SK-N-SH (cell line): Measurements from ENCODE around the gene PDE4D. TPM values are rescaled to one million over a fixed set of nuclear protein-coding genes. Genes with fewer than 3 reads are reported as not detected.

Source experiments
- CTCF ChIA-PET: fragments of 300-600, 350-600 bp; formaldehyde crosslinking; extraction: SDS; loops from one replicate; lab custom pipeline; 2021; lab: Yijun Ruan, JAX
- POLR2A ChIA-PET: fragments of 350-600 bp; sonication (Branson Sonifier 250); formaldehyde crosslinking; extraction: SDS; loops from one replicate; lab custom pipeline; 2020; ENCODE audit warnings: antibody characterized with exemption, inconsistent platforms; lab: Yijun Ruan, JAX
- DNase-seq: peaks from one replicate; pipeline ENCODE4 v3.0.0; 2012
- H2AFZ ChIP-seq: fragments of 200-600 bp; sonication (generic); 2 replicates; pipeline ENCODE4 v1.8.1; 2016; ENCODE audit warnings: antibody characterized with exemption, mild to moderate bottlenecking, low read depth
- H3F3A ChIP-seq: fragments of 200-600 bp; sonication (generic); replicated peaks from 2 replicates; pipeline ENCODE3; 2016; ENCODE audit warnings: antibody characterized with exemption, mild to moderate bottlenecking; ENCODE audit not compliant: insufficient read depth
- H3K27ac ChIP-seq, 2 experiments: fragments of 200-500 bp in 1 of 2; fragments of 200-600 bp in 1 of 2; sonication (Bioruptor generic) in 1 of 2; sonication (generic), shearing (Covaris generic) in 1 of 2; 2 replicates each; pipeline versions ENCODE4 v1.5.1 to v1.6.1; 2014 to 2016; ENCODE audit warnings: low read depth in 2 of 2, inconsistent platforms in 1 of 2, low read length in 1 of 2, mild to moderate bottlenecking in 1 of 2, mixed read lengths in 1 of 2
- H3K27me3 ChIP-seq: fragments of 200-600 bp; sonication (generic), shearing (Covaris generic); 2 replicates; pipeline ENCODE4 v1.6.1; 2016; ENCODE audit warnings: mixed run types; ENCODE audit not compliant: insufficient read depth
- H3K36me3 ChIP-seq, 2 experiments: fragments of 200-500 bp in 1 of 2; fragments of 200-600 bp in 1 of 2; sonication (Bioruptor generic) in 1 of 2; sonication (generic) in 1 of 2; replicated peaks in 1 of 2; 2 replicates each; pipeline versions ENCODE3 to v1.5.1; 2014 to 2016; ENCODE audit warnings: low read length in 1 of 2, mild to moderate bottlenecking in 1 of 2; ENCODE audit not compliant: insufficient read depth in 2 of 2, control insufficient read depth in 1 of 2
- H3K4me1 ChIP-seq, 2 experiments: fragments of 200-500 bp in 1 of 2; fragments of 200-600 bp in 1 of 2; sonication (Bioruptor generic) in 1 of 2; sonication (generic), shearing (Covaris generic) in 1 of 2; 2 replicates each; pipeline versions ENCODE4 v1.5.1 to v1.6.1; 2014 to 2016; ENCODE audit warnings: low read depth in 1 of 2, low read length in 1 of 2, mixed run types in 1 of 2; ENCODE audit not compliant: insufficient read depth in 2 of 2, control insufficient read depth in 1 of 2
- H3K4me2 ChIP-seq: fragments of 200-600 bp; sonication (generic), shearing (Covaris generic); 2 replicates; pipeline ENCODE4 v1.6.1; 2017; ENCODE audit warnings: mixed run types
- H3K4me3 ChIP-seq, 2 experiments: fragments of 200-500 bp in 1 of 2; fragments of 200-600 bp in 1 of 2; sonication (Bioruptor generic) in 1 of 2; sonication (generic), shearing (Covaris generic) in 1 of 2; 2 replicates each; pipeline versions ENCODE4 v1.5.1 to v1.8.1; 2014 to 2016; ENCODE audit warnings: low read depth in 2 of 2, inconsistent platforms in 1 of 2, low read length in 1 of 2, mild to moderate bottlenecking in 1 of 2, mixed read lengths in 1 of 2, moderate library complexity in 1 of 2
- H3K79me2 ChIP-seq: fragments of 200-600 bp; sonication (generic); 2 replicates; pipeline ENCODE4 v1.8.1; 2017; ENCODE audit warnings: mild to moderate bottlenecking; ENCODE audit not compliant: insufficient read depth
- H3K9ac ChIP-seq: fragments of 200-600 bp; sonication (generic); 2 replicates; pipeline ENCODE4 v1.6.1; 2017; ENCODE audit warnings: mixed run types
- H3K9me2 ChIP-seq: fragments of 200-600 bp; sonication (generic); 2 replicates; pipeline ENCODE4 v1.6.1; 2017; ENCODE audit warnings: mixed run types
- H3K9me3 ChIP-seq: fragments of 200-600 bp; sonication (generic); 2 replicates; pipeline ENCODE4 v1.6.1; 2017; ENCODE audit warnings: mixed run types, mild to moderate bottlenecking, moderate library complexity
- H4K20me1 ChIP-seq: fragments of 200-600 bp; sonication (generic); 2 replicates; pipeline ENCODE4 v1.6.1; 2017; ENCODE audit warnings: mild to moderate bottlenecking, mixed run types; ENCODE audit not compliant: insufficient read depth
- CHD2 ChIP-seq: fragments of 150-350 bp; IDR thresholded peaks from 2 replicates; pipeline ENCODE4 v1.6.1; 2018; ENCODE audit warnings: low read length; ENCODE audit not compliant: partially characterized antibody
- ELF1 ChIP-seq: IDR thresholded peaks from 2 replicates; pipeline ENCODE4 v1.4.0; 2012
- EZH2phosphoT487 ChIP-seq: fragments of 200-600 bp; sonication (generic); IDR thresholded peaks from 2 replicates; pipeline ENCODE4 v1.6.1; 2017; ENCODE audit warnings: low read depth, mixed run types, mild to moderate bottlenecking, antibody characterized with exemption, moderate library complexity, borderline replicate concordance
- FOXJ3 ChIP-seq: sonication (generic); formaldehyde crosslinking; IDR thresholded peaks from 2 replicates; pipeline ENCODE4 v1.5.1; 2020; ENCODE audit warnings: mild to moderate bottlenecking, missing genetic modification reagents
- FOXM1 ChIP-seq: IDR thresholded peaks from 2 replicates; pipeline ENCODE4 v1.4.0; 2012; ENCODE audit warnings: low read depth, mild to moderate bottlenecking
- GABPA ChIP-seq: IDR thresholded peaks from 2 replicates; pipeline ENCODE4 v1.4.0; 2012; ENCODE audit warnings: low read depth, mild to moderate bottlenecking
- GATA2 ChIP-seq: sonication (generic); formaldehyde crosslinking; IDR thresholded peaks from 2 replicates; pipeline ENCODE4 v1.5.0; 2020; ENCODE audit warnings: mild to moderate bottlenecking, missing genetic modification reagents
- JUND ChIP-seq: IDR thresholded peaks from 2 replicates; pipeline ENCODE4 v1.4.0; 2012
- MEF2A ChIP-seq: IDR thresholded peaks from 2 replicates; pipeline ENCODE4 v1.4.0; 2012; ENCODE audit warnings: low read depth, borderline replicate concordance
- NFIC ChIP-seq: IDR thresholded peaks from 2 replicates; pipeline ENCODE4 v1.4.0; 2012; ENCODE audit warnings: borderline replicate concordance
- RAD21 ChIP-seq: IDR thresholded peaks from 2 replicates; pipeline ENCODE4 v1.6.1; 2012; ENCODE audit warnings: mild to moderate bottlenecking, low read length
- RCOR1 ChIP-seq: fragments of 150-350 bp; IDR thresholded peaks from 2 replicates; pipeline ENCODE4 v1.6.1; 2017; ENCODE audit warnings: antibody characterized with exemption, low read length
- RFX5 ChIP-seq: IDR thresholded peaks from 2 replicates; pipeline ENCODE4 v1.6.1; 2012; ENCODE audit warnings: mild to moderate bottlenecking, improper control_type of control experiment, low read length
- SMC3 ChIP-seq: IDR thresholded peaks from 2 replicates; pipeline ENCODE4 v1.6.1; 2012; ENCODE audit warnings: low read depth, low read length, improper control_type of control experiment
- WGBS: methylation state at CpG from one replicate; pipeline ENCODE4 v1.1.6; 2017; ENCODE audit warnings: low lambda C conversion rate; 5-methylcytosine and 5-hydroxymethylcytosine counted together
- polyA plus RNA-seq, 3 experiments: library from polyadenylated mRNA; depleted of rRNA; stranded (reverse); fragments of >200 nt; gene quantifications; 2 replicates each; pipeline ENCODE4 v1.2.3, GENCODE V29; 2012
- TF ChIP-seq, protein P1 (sequence below): IDR thresholded peaks from 2 replicates; pipeline ENCODE4 v1.6.1; 2012; ENCODE audit warnings: mild to moderate bottlenecking, low read depth, low read length, moderate library complexity
- TF ChIP-seq, protein P2 (sequence below): IDR thresholded peaks from 2 replicates; pipeline ENCODE4; 2012
- TF ChIP-seq, protein P3 (sequence below): fragments of 200-600 bp; sonication (generic); IDR thresholded peaks from 2 replicates; pipeline ENCODE4 v1.6.1; 2017; ENCODE audit warnings: antibody characterized with exemption, mild to moderate bottlenecking, moderate library complexity
- TF ChIP-seq, protein P4 (sequence below): fragments of 150-350 bp; IDR thresholded peaks from 2 replicates; pipeline ENCODE4 v1.6.1; 2017; ENCODE audit warnings: antibody characterized with exemption, low read length, low read depth, borderline replicate concordance
- TF ChIP-seq, protein P5 (sequence below): fragments of 150-350 bp; IDR thresholded peaks from 2 replicates; pipeline ENCODE4 v1.6.1; 2016; ENCODE audit warnings: mild to moderate bottlenecking, low read depth, low read length

The PDE4D gene
- polyA plus RNA-seq, 1 of the 3 experiments (the other 2 are of a cell fraction): 2.4 TPM

DNA sequence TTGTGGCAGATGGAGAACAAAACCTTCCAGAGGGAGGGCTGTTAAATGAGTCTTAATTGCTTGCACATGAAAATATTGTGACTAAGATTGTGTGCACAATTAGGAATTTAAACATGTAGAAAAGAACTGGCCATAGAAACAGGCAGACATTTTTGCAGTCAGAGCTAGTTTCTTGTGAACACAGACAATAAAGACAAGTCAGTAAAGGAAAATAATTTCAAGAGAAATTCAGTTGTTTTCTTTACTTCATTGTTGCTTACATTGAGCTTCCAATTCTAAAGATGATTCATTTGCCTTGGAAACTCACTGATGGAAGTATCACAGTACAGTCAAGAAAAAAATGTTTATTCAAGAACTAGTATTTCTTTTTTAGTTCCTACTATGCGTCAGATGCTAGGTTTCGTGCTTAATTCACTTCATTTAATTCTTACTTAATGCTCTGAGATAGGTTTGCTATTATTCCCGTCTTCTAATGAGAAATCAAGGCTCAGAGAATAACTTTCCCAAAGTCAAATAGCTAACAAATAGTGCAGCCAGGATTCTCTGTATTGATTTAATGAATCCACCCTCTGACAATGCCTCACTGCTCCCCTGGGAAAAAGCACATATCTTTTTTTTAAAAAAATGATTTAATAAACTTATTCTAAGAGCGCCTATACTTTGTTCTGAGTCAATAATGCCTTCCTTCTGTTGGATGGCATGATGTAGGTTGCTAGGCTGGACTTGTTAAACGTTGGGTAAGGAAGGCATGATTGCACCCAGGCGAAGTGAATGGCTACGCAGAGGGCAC is 729.3 kb downstream of the PDE4D start:
- Histone ChIP-seq H3K9ac (no peak overlapping the region), H3K79me2 (no peaks in the 10 kb centered on the region), H4K20me1 (no peaks in the 10 kb centered on the region), H3K4me3 (no peak overlapping the region), H3K36me3 (no peaks in the 10 kb centered on the region), H3K27ac (peak overlapping the region; percentile 51 to 58), H3K27me3 (no peaks in the 10 kb centered on the region), H3F3A (peaks cover 7% of the 10 kb centered on the region), H3K4me1 (peaks cover 4% of the 10 kb centered on the region in 2 experiments; a peak in 2 of 4 replicates), H2AFZ (no peak overlapping the region), H3K9me3 (no peaks in the 10 kb centered on the region), H3K4me2 (no peak overlapping the region), H3K9me2 (no peaks in the 10 kb centered on the region)
- DNase-seq: no peak
- POLR2A ChIA-PET: no interaction called here
- TF ChIP-seq MEF2A (no peak), CHD2 (no peak), NFIC (no peak), ELF1 (no peak), RFX5 (no peak), GABPA (no peak), RCOR1 (no peak), JUND (no peak), EZH2phosphoT487 (no peak), SMC3 (no peak), FOXM1 (no peak), GATA2 (CRISPR knock-in tag) (no peak), FOXJ3 (CRISPR knock-in tag) (no peak), RAD21 (no peak)
- TF ChIP-seq, protein P1, sequence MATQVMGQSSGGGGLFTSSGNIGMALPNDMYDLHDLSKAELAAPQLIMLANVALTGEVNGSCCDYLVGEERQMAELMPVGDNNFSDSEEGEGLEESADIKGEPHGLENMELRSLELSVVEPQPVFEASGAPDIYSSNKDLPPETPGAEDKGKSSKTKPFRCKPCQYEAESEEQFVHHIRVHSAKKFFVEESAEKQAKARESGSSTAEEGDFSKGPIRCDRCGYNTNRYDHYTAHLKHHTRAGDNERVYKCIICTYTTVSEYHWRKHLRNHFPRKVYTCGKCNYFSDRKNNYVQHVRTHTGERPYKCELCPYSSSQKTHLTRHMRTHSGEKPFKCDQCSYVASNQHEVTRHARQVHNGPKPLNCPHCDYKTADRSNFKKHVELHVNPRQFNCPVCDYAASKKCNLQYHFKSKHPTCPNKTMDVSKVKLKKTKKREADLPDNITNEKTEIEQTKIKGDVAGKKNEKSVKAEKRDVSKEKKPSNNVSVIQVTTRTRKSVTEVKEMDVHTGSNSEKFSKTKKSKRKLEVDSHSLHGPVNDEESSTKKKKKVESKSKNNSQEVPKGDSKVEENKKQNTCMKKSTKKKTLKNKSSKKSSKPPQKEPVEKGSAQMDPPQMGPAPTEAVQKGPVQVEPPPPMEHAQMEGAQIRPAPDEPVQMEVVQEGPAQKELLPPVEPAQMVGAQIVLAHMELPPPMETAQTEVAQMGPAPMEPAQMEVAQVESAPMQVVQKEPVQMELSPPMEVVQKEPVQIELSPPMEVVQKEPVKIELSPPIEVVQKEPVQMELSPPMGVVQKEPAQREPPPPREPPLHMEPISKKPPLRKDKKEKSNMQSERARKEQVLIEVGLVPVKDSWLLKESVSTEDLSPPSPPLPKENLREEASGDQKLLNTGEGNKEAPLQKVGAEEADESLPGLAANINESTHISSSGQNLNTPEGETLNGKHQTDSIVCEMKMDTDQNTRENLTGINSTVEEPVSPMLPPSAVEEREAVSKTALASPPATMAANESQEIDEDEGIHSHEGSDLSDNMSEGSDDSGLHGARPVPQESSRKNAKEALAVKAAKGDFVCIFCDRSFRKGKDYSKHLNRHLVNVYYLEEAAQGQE: no peak
- TF ChIP-seq, protein P2, sequence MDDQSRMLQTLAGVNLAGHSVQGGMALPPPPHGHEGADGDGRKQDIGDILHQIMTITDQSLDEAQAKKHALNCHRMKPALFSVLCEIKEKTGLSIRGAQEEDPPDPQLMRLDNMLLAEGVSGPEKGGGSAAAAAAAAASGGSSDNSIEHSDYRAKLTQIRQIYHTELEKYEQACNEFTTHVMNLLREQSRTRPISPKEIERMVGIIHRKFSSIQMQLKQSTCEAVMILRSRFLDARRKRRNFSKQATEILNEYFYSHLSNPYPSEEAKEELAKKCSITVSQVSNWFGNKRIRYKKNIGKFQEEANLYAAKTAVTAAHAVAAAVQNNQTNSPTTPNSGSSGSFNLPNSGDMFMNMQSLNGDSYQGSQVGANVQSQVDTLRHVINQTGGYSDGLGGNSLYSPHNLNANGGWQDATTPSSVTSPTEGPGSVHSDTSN: no peak
- TF ChIP-seq, protein P3, sequence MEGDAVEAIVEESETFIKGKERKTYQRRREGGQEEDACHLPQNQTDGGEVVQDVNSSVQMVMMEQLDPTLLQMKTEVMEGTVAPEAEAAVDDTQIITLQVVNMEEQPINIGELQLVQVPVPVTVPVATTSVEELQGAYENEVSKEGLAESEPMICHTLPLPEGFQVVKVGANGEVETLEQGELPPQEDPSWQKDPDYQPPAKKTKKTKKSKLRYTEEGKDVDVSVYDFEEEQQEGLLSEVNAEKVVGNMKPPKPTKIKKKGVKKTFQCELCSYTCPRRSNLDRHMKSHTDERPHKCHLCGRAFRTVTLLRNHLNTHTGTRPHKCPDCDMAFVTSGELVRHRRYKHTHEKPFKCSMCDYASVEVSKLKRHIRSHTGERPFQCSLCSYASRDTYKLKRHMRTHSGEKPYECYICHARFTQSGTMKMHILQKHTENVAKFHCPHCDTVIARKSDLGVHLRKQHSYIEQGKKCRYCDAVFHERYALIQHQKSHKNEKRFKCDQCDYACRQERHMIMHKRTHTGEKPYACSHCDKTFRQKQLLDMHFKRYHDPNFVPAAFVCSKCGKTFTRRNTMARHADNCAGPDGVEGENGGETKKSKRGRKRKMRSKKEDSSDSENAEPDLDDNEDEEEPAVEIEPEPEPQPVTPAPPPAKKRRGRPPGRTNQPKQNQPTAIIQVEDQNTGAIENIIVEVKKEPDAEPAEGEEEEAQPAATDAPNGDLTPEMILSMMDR: no peak
- TF ChIP-seq, protein P4, sequence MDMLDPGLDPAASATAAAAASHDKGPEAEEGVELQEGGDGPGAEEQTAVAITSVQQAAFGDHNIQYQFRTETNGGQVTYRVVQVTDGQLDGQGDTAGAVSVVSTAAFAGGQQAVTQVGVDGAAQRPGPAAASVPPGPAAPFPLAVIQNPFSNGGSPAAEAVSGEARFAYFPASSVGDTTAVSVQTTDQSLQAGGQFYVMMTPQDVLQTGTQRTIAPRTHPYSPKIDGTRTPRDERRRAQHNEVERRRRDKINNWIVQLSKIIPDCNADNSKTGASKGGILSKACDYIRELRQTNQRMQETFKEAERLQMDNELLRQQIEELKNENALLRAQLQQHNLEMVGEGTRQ: no peak
- TF ChIP-seq, protein P5, sequence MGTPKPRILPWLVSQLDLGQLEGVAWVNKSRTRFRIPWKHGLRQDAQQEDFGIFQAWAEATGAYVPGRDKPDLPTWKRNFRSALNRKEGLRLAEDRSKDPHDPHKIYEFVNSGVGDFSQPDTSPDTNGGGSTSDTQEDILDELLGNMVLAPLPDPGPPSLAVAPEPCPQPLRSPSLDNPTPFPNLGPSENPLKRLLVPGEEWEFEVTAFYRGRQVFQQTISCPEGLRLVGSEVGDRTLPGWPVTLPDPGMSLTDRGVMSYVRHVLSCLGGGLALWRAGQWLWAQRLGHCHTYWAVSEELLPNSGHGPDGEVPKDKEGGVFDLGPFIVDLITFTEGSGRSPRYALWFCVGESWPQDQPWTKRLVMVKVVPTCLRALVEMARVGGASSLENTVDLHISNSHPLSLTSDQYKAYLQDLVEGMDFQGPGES: no peak
- CTCF ChIA-PET: interaction anchor here (0.7 to 1.8 kb wide), 4 partner anchors 10 to 278 kb away, joined by 3 to 11 read pairs (median 4); no protein-coding TSS in a partner anchor
- WGBS: 81% methylated on average over 7 of the region's 7 CpGs
